ENCODE measurements around the gene PTPRG. TPM values are rescaled to one million over a fixed set of nuclear protein-coding genes. Genes with fewer than 3 reads are reported as not detected.

The PTPRG gene
- total RNA-seq, 1 experiment from 2014 or later: 11.7 TPM

DNA sequence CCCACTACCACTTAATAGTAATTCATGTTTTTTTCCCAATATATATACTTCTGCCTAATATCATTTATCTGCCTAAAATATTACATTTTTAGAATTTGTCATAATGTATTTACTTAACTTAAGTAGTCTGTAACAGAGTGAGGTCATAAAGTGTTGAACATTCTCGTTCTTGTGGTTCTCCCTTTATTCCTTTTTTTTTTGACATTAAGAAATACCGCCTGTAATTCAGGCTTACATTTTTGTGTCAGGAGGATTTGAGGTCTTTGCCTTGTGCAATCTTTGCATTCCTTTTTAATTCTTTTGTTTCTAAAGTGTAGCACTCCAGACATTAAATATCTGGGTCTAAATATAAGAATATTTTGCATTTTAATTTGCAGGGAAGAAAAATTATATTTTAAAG lies 315.4 kb downstream of the PTPRG start:
- Histone ChIP-seq H3K27me3 (replicated peaks; ENCODE audit: insufficient read depth, low read depth, low read length, poor library complexity) (no peaks in the 10 kb centered on the region), H3K36me3 (ENCODE audit: insufficient read depth, low read length, poor library complexity, severe bottlenecking) (no peaks in the 10 kb centered on the region), H3K9me3 (ENCODE audit: low read depth, low read length, poor library complexity, severe bottlenecking) (no peaks in the 10 kb centered on the region), H3K27ac (ENCODE audit: low read depth, low read length, poor library complexity, severe bottlenecking) (no peak overlapping the region), H3K4me1 (ENCODE audit: insufficient read depth, low read length, poor library complexity, severe bottlenecking) (peaks cover 6% of the 10 kb centered on the region), H3K4me3 (ENCODE audit: low read depth, low read length, poor library complexity, severe bottlenecking) (no peak overlapping the region)
- no peak for TF ChIP-seq EZH2 (IDR thresholded peaks at IDR 0.05; ENCODE audit: borderline replicate concordance, low read depth, low read length, poor library complexity, severe bottlenecking)
- TF ChIP-seq, protein P1, sequence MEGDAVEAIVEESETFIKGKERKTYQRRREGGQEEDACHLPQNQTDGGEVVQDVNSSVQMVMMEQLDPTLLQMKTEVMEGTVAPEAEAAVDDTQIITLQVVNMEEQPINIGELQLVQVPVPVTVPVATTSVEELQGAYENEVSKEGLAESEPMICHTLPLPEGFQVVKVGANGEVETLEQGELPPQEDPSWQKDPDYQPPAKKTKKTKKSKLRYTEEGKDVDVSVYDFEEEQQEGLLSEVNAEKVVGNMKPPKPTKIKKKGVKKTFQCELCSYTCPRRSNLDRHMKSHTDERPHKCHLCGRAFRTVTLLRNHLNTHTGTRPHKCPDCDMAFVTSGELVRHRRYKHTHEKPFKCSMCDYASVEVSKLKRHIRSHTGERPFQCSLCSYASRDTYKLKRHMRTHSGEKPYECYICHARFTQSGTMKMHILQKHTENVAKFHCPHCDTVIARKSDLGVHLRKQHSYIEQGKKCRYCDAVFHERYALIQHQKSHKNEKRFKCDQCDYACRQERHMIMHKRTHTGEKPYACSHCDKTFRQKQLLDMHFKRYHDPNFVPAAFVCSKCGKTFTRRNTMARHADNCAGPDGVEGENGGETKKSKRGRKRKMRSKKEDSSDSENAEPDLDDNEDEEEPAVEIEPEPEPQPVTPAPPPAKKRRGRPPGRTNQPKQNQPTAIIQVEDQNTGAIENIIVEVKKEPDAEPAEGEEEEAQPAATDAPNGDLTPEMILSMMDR (conservative IDR thresholded peaks at IDR 0.05; ENCODE audit: low read depth, low read length): no peak
- ChIA-PET POLR2A (ENCODE audit: low non-redundant PET) (no interaction called here), CTCF (no interaction called here)
- BruUV-seq (replicated peaks): no TSS peak
- intact Hi-C loops (cut with micrococcal nuclease; ENCODE audit: unreplicated experiment): no loop called here
- DNase-seq (ENCODE audit: low spot score): no peak

DNA sequence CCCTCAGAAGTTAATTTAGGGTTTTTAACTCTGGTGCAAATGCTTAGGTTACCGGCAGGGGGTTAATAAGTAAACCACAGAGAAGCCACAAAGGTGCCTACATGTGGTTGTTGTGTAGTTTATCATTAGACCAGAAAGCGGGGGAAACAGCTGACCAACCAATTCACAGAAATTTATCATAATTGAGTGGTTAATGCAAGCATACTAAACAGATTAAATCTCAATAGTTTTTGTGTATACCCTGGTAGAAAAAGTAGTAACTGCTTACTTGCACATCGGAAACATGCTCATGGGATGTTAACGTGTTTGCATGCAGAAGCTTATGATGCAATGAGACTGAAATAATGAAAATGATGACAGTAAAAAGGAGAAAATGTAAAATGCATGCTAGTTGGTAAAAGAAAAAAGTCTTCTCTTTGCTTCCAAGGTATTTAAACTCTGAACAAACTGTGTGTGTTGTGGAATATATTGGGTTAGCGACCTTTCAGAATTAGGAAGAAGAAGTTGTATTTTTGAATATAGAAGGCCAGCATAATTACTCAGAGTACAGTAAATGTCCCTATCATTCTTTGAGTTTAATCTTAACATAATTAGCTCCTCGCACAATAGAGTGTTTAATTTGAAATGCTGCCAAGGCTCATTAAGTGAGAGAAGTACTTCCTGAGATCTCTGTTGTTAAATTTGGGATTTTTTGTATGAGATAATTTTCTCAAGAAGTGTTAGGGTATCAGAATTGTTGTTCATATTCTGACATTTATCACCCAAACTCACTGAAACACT lies 316.2 kb downstream of the PTPRG start:
- H3K27ac ChIP-seq (ENCODE audit: low read depth, low read length, poor library complexity, severe bottlenecking): no peak overlapping the region
- H3K27me3 ChIP-seq (replicated peaks; ENCODE audit: insufficient read depth, low read depth, low read length, poor library complexity): no peaks in the 10 kb centered on the region
- no peaks in the 10 kb centered on the region for H3K36me3 ChIP-seq (ENCODE audit: insufficient read depth, low read length, poor library complexity, severe bottlenecking)
- no TSS peak for BruUV-seq (replicated peaks)
- TF ChIP-seq EZH2 (IDR thresholded peaks at IDR 0.05; ENCODE audit: borderline replicate concordance, low read depth, low read length, poor library complexity, severe bottlenecking): no peak
- TF ChIP-seq, protein P1 (conservative IDR thresholded peaks at IDR 0.05; ENCODE audit: low read depth, low read length): 0 out of 2 replicates have a peak, but pooled peaks have one; percentile 10
- H3K4me3 ChIP-seq (ENCODE audit: low read depth, low read length, poor library complexity, severe bottlenecking): no peak overlapping the region
- H3K4me1 ChIP-seq (ENCODE audit: insufficient read depth, low read length, poor library complexity, severe bottlenecking): peaks cover 6% of the 10 kb centered on the region
- POLR2A ChIA-PET (ENCODE audit: low non-redundant PET): no interaction called here
- intact Hi-C loops (cut with micrococcal nuclease; ENCODE audit: unreplicated experiment): no loop called here
- peak; percentile 17 for DNase-seq (ENCODE audit: low spot score)
- no peaks in the 10 kb centered on the region for H3K9me3 ChIP-seq (ENCODE audit: low read depth, low read length, poor library complexity, severe bottlenecking)
- CTCF ChIA-PET: no interaction called here

DNA sequence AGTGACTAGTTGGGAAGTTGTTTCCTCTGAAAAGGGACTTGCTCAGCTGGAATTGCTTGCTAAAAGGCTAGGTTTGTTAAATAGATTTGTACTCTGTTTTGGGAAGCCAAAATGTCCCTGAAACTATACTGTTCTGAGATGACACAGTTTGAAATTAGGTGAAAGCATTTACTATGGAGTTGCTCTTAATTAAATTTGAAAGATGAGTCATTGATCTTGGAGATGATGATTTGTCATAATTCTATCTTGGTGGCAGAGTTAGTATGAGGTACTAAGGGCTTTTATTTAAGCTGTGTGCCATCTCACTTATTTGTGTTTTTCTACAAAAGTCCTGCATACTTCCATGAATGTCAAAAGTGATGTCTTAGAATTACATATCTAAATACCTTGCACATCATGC lies 320.9 kb downstream of the PTPRG start:
- Histone ChIP-seq H3K9me3 (ENCODE audit: low read depth, low read length, poor library complexity, severe bottlenecking) (no peaks in the 10 kb centered on the region), H3K4me1 (ENCODE audit: insufficient read depth, low read length, poor library complexity, severe bottlenecking) (peaks cover 6% of the 10 kb centered on the region), H3K27ac (ENCODE audit: low read depth, low read length, poor library complexity, severe bottlenecking) (no peak overlapping the region), H3K4me3 (ENCODE audit: low read depth, low read length, poor library complexity, severe bottlenecking) (no peak overlapping the region), H3K36me3 (ENCODE audit: insufficient read depth, low read length, poor library complexity, severe bottlenecking) (no peaks in the 10 kb centered on the region), H3K27me3 (replicated peaks; ENCODE audit: insufficient read depth, low read depth, low read length, poor library complexity) (no peaks in the 10 kb centered on the region)
- no TSS peak for BruUV-seq (replicated peaks)
- intact Hi-C loops (cut with micrococcal nuclease; ENCODE audit: unreplicated experiment): no loop called here
- ChIA-PET CTCF (interaction anchor here (0.5 kb wide), 1 partner anchor 1084 kb away, joined by 4 read pairs; no protein-coding TSS in a partner anchor), POLR2A (ENCODE audit: low non-redundant PET) (no interaction called here)
- no peak for TF ChIP-seq EZH2 (IDR thresholded peaks at IDR 0.05; ENCODE audit: borderline replicate concordance, low read depth, low read length, poor library complexity, severe bottlenecking)
- TF ChIP-seq, protein P1 (conservative IDR thresholded peaks at IDR 0.05; ENCODE audit: low read depth, low read length): no peak
- DNase-seq (ENCODE audit: low spot score): no peak
